Spinal cord (tissue), 10 donors: Measurements from ENCODE around the gene SLC35C1. TPM values are rescaled to one million over a fixed set of nuclear protein-coding genes. Genes with fewer than 3 reads are reported as not detected.

ENCODE experiments used
- DNase-seq, 6 donors: peaks; one replicate each; pipeline versions ENCODE4 v3.0.0 to v3.0.0-alpha.2; 2013 to 2015; ENCODE audit warnings: low spot score in 6 of 6, low read depth in 4 of 6
- H3K27ac ChIP-seq: one replicate; pipeline ENCODE4 v1.5.1; 2013; ENCODE audit warnings: low read depth, low read length, control low read depth
- H3K27me3 ChIP-seq: one replicate; pipeline ENCODE4 v1.6.1; 2013; ENCODE audit warnings: low read length; ENCODE audit not compliant: control insufficient read depth, insufficient read depth
- H3K36me3 ChIP-seq: one replicate; pipeline ENCODE4 v1.6.1; 2013; ENCODE audit warnings: low read length; ENCODE audit not compliant: control insufficient read depth, insufficient read depth
- H3K4me1 ChIP-seq: one replicate; pipeline ENCODE4 v1.6.1; 2013; ENCODE audit warnings: low read length; ENCODE audit not compliant: control insufficient read depth, insufficient read depth
- H3K4me3 ChIP-seq: one replicate; pipeline ENCODE4 v1.5.1; 2013; ENCODE audit warnings: low read depth, low read length, control low read depth
- H3K9me3 ChIP-seq: one replicate; pipeline ENCODE4 v1.6.1; 2013; ENCODE audit warnings: low read length; ENCODE audit not compliant: control insufficient read depth, insufficient read depth
- WGBS: methylation state at CpG from one replicate; pipeline ENCODE4 v1.1.5; 2013; ENCODE audit warnings: missing lambda C conversion rate; ENCODE audit not compliant: insufficient coverage; 5-methylcytosine and 5-hydroxymethylcytosine counted together
- polyA plus RNA-seq, 2 donors: library from polyadenylated mRNA; unstranded; fragments of 120-200 nt; gene quantifications; one replicate each; pipeline ENCODE4 v1.2.1, GENCODE V29; 2013; ENCODE audit not compliant: insufficient read length in 2 of 2
- total RNA-seq, 2 donors: library from RNA; depleted of rRNA in 1 of 2; stranded (reverse); fragments of 120-200 nt in 1 of 2; fragments of >200 nt in 1 of 2; gene quantifications; one replicate each; pipeline versions ENCODE4 v1.2.3 to v1.2.4, GENCODE V29; 2013 to 2014
- donor health status: healthy.

The SLC35C1 gene
- total and polyA plus RNA-seq, 4 donors = 6.0 to 16.0 (median 11.1) TPM

GRCh38 chr11:45852018-45852711 lies 47.2 kb downstream of the SLC35C1 start:
- Histone ChIP-seq H3K9me3 (no peaks in the 10 kb centered on the region), H3K27me3 (no peaks in the 10 kb centered on the region), H3K4me1 (peaks cover 53% of the 10 kb centered on the region), H3K27ac (peak overlapping the region; percentile 47), H3K36me3 (peaks cover 12% of the 10 kb centered on the region), H3K4me3 (no peak overlapping the region)
- WGBS = 58% methylated on average over 1 of the region's 4 CpGs
- peak in 1 of 6 donors; percentile 41 for DNase-seq

- H3K4me3 ChIP-seq = no peak overlapping the region
- no peak for DNase-seq
- H3K27ac ChIP-seq = peak overlapping the region; percentile 47
- no CpG with 5 or more reads among the region's 1 CpG for WGBS
- H3K27me3 ChIP-seq = no peaks in the 10 kb centered on the region
- H3K36me3 ChIP-seq = peaks cover 14% of the 10 kb centered on the region
- peaks cover 59% of the 10 kb centered on the region for H3K4me1 ChIP-seq
- no peaks in the 10 kb centered on the region for H3K9me3 ChIP-seq
Observed at GRCh38 chr11:45852712-45853101, 47.8 kb downstream of the SLC35C1 start.

- no peaks in the 10 kb centered on the region for H3K9me3 ChIP-seq
- H3K4me3 ChIP-seq = no peak overlapping the region
- H3K27ac ChIP-seq = no peak overlapping the region
- no peaks in the 10 kb centered on the region for H3K27me3 ChIP-seq
- 62% methylated on average over 3 of the region's 7 CpGs for WGBS
- DNase-seq = peak in 1 of 6 donors; percentile 60
- H3K36me3 ChIP-seq = peaks cover 17% of the 10 kb centered on the region
- H3K4me1 ChIP-seq = peaks cover 62% of the 10 kb centered on the region
Observed at GRCh38 chr11:45853332-45854219, 48.6 kb downstream of the SLC35C1 start.

GRCh38 chr11:45855308-45855707 lies 50.4 kb downstream of the SLC35C1 start:
- DNase-seq = no peak
- 68% methylated on average over 4 of the region's 5 CpGs for WGBS
- Histone ChIP-seq H3K4me3 (no peak overlapping the region), H3K27me3 (no peaks in the 10 kb centered on the region), H3K9me3 (no peaks in the 10 kb centered on the region), H3K36me3 (peaks cover 28% of the 10 kb centered on the region), H3K4me1 (peaks cover 65% of the 10 kb centered on the region), H3K27ac (peak overlapping the region; percentile 65)

GRCh38 chr11:45856044-45856468 lies 51.1 kb downstream of the SLC35C1 start:
- peak overlapping the region; percentile 65 for H3K27ac ChIP-seq
- H3K36me3 ChIP-seq = peaks cover 35% of the 10 kb centered on the region

GRCh38 chr11:45857961-45858474 lies 53.1 kb downstream of the SLC35C1 start:
- WGBS = 50% methylated on average over 2 of the region's 2 CpGs
- H3K27ac ChIP-seq = peak overlapping the region; percentile 88
- no peak overlapping the region for H3K4me3 ChIP-seq

More at GRCh38 chr11:45856044-45856468, 51.1 kb downstream of the SLC35C1 start:
- DNase-seq = peak in 1 of 6 donors; percentile 61
- Histone ChIP-seq H3K4me1 (peaks cover 71% of the 10 kb centered on the region), H3K9me3 (no peaks in the 10 kb centered on the region), H3K27me3 (no peaks in the 10 kb centered on the region), H3K4me3 (no peak overlapping the region)
- 91% methylated on average over 6 of the region's 6 CpGs for WGBS

GRCh38 chr11:45858751-45859398 lies 53.9 kb downstream of the SLC35C1 start:
- Histone ChIP-seq H3K9me3 (no peaks in the 10 kb centered on the region), H3K36me3 (peaks cover 60% of the 10 kb centered on the region), H3K27me3 (no peaks in the 10 kb centered on the region), H3K27ac (peak overlapping the region; percentile 88), H3K4me3 (no peak overlapping the region), H3K4me1 (peaks cover 55% of the 10 kb centered on the region)
- DNase-seq = no peak
- WGBS = 95% methylated on average over 2 of the region's 5 CpGs

More at GRCh38 chr11:45857961-45858474, 53.1 kb downstream of the SLC35C1 start:
- no peaks in the 10 kb centered on the region for H3K27me3 ChIP-seq
- peaks cover 53% of the 10 kb centered on the region for H3K36me3 ChIP-seq
- peak in 5 of 6 donors; percentile 26 to 87 (median 62) for DNase-seq
- H3K9me3 ChIP-seq = no peaks in the 10 kb centered on the region
- peaks cover 60% of the 10 kb centered on the region for H3K4me1 ChIP-seq

GRCh38 chr11:45859661-45860140 lies 54.8 kb downstream of the SLC35C1 start:
- peak overlapping the region; percentile 88 for H3K27ac ChIP-seq
- peak; percentile 59 to 92 (median 73) for DNase-seq
- H3K36me3 ChIP-seq = peaks cover 67% of the 10 kb centered on the region
- H3K9me3 ChIP-seq = no peaks in the 10 kb centered on the region
- peaks cover 49% of the 10 kb centered on the region for H3K4me1 ChIP-seq
- H3K27me3 ChIP-seq = no peaks in the 10 kb centered on the region
- H3K4me3 ChIP-seq = no peak overlapping the region
- 24% methylated on average over 6 of the region's 12 CpGs for WGBS

- Histone ChIP-seq H3K27ac (peak overlapping the region; percentile 88), H3K4me1 (peaks cover 46% of the 10 kb centered on the region), H3K36me3 (peaks cover 73% of the 10 kb centered on the region), H3K27me3 (no peaks in the 10 kb centered on the region), H3K4me3 (no peak overlapping the region), H3K9me3 (no peaks in the 10 kb centered on the region)
- no peak for DNase-seq
- 100% methylated on average over 3 of the region's 5 CpGs for WGBS
Observed at GRCh38 chr11:45860348-45860747, 55.4 kb downstream of the SLC35C1 start.
